ENCODE data around the gene CTXND1.

The CTXND1 gene

GRCh38 chr15:80216141-80216540, 35.9 kb downstream of the CTXND1 start:
- H3K27ac ChIP-seq: no peak overlapping the region
- TF ChIP-seq, protein P1, sequence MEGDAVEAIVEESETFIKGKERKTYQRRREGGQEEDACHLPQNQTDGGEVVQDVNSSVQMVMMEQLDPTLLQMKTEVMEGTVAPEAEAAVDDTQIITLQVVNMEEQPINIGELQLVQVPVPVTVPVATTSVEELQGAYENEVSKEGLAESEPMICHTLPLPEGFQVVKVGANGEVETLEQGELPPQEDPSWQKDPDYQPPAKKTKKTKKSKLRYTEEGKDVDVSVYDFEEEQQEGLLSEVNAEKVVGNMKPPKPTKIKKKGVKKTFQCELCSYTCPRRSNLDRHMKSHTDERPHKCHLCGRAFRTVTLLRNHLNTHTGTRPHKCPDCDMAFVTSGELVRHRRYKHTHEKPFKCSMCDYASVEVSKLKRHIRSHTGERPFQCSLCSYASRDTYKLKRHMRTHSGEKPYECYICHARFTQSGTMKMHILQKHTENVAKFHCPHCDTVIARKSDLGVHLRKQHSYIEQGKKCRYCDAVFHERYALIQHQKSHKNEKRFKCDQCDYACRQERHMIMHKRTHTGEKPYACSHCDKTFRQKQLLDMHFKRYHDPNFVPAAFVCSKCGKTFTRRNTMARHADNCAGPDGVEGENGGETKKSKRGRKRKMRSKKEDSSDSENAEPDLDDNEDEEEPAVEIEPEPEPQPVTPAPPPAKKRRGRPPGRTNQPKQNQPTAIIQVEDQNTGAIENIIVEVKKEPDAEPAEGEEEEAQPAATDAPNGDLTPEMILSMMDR (IDR thresholded peaks at IDR 0.05; ENCODE audit: low read depth, low read length, missing control alignments): no peak
- in situ Hi-C loops (cut with HindIII; ENCODE audit: low pct_ligation_motif_present, low sequenced_read_pairs): no loop called here
- H3K36me3 ChIP-seq (replicated peaks): no peaks in the 10 kb centered on the region
- DNase-seq: no peak
- H3K27me3 ChIP-seq (replicated peaks): no peaks in the 10 kb centered on the region
- no peak overlapping the region for H3K4me3 ChIP-seq (ENCODE audit: low read depth, low read length)

DNA sequence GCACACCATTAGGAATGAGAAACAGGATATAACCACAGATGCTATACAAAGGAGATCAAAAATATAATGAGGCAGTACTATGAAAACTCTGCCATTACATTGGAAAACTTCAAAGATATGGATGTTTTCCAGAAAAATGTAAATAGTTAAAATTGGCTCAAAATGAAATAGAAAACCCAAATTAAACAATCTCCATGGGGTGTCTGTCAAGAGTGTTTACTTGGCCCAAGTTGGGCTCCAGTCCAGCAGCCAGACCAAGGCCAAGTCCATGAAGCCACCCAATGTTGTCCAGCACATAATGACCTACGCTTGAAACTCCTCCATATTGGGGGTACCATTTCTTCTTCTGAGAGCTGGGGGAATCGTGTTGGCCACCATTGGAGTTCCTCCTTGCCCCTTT, 37.1 kb downstream of the CTXND1 start:
- in situ Hi-C loops (cut with HindIII; ENCODE audit: low pct_ligation_motif_present, low sequenced_read_pairs): no loop called here
- TF ChIP-seq, protein P1 (IDR thresholded peaks at IDR 0.05; ENCODE audit: low read depth, low read length, missing control alignments): no peak
- H3K27ac ChIP-seq: no peak overlapping the region
- H3K4me3 ChIP-seq (ENCODE audit: low read depth, low read length): no peak overlapping the region
- DNase-seq: no peak
- H3K27me3 ChIP-seq (replicated peaks): no peaks in the 10 kb centered on the region
- no peaks in the 10 kb centered on the region for H3K36me3 ChIP-seq (replicated peaks)

DNA sequence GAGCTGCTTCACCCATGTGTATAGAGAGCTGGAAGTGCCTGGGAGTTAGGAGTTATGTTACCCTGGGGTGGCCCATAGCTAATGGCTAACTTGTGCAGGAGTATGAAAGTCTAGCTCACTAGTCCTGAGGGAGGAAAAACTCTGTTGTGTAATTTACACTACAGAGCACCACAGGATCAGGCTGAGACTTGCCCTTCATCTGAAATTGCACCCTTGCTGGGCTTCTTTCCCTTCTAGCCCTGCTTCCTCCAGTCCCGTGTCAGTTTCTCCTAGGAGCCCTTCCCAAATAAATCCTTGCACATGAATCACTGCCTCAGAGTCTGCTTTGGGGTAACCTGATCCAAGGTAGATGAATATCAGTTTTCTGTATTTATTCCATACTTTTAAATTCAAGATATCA, 40.0 kb downstream of the CTXND1 start:
- in situ Hi-C loops (cut with HindIII; ENCODE audit: low pct_ligation_motif_present, low sequenced_read_pairs): no loop called here

GRCh38 chr15:80210611-80211573, 41.1 kb downstream of the CTXND1 start:
- H3K27ac ChIP-seq: no peak overlapping the region
- H3K36me3 ChIP-seq (replicated peaks): no peaks in the 10 kb centered on the region
- in situ Hi-C loops (cut with HindIII; ENCODE audit: low pct_ligation_motif_present, low sequenced_read_pairs): no loop called here
- no peak for DNase-seq
- TF ChIP-seq, protein P1 (IDR thresholded peaks at IDR 0.05; ENCODE audit: low read depth, low read length, missing control alignments): no peak
- no peaks in the 10 kb centered on the region for H3K27me3 ChIP-seq (replicated peaks)
- H3K4me3 ChIP-seq (ENCODE audit: low read depth, low read length): no peak overlapping the region

More for the DNA sequence above, 40.0 kb downstream of the CTXND1 start:
- Histone ChIP-seq H3K27ac (no peak overlapping the region), H3K4me3 (ENCODE audit: low read depth, low read length) (no peak overlapping the region), H3K36me3 (replicated peaks) (no peaks in the 10 kb centered on the region), H3K27me3 (replicated peaks) (no peaks in the 10 kb centered on the region)
- TF ChIP-seq, protein P1 (IDR thresholded peaks at IDR 0.05; ENCODE audit: low read depth, low read length, missing control alignments): no peak
- no peak for DNase-seq

DNA sequence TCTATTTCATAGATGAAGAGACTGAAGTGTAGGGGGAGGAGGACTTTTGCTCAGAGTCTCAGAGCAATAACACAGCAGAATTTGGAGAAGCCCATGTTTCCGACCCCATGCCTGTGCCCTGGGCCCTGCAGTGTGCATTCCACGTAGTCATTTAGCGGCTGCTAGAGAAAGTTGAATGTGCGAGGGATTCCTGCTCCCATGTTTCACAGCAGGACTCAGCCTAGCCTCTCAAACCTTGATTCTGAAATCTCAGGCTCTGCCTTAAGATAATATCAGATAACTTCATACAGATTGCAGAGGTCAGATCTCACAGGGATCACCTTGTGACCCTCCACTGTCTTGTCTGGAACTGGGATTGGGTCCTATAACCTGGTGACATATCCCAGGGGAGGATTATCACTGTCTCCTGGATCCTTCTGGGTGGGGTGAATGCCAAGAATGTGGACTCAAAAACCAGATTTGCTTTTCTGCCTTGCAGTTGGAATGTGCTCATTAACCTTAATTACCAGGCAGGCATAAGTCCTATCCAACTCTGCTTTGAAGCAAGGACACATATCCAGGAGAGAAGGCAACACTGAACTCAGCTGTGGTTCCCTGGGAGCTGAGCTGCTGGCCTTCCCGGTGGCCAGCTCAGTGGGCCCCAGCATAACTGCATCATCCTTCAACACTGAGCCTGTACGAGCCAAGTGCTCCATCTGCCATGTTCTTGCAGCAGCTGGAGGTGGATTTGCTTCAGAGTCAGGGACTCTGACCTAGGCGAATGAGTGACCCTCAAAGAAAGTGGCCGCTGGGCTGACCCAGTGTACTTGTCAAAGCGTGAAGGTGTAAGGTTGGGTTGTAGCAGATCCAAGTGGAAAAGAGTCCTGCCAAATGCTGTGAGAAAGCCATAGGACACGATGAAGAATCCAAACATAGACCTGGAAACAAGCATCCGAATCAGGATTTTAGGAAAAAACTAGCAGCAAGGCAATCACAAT, 43.0 kb downstream of the CTXND1 start:
- in situ Hi-C loops (cut with HindIII; ENCODE audit: low pct_ligation_motif_present, low sequenced_read_pairs): no loop called here
- Histone ChIP-seq H3K27me3 (replicated peaks) (no peaks in the 10 kb centered on the region), H3K4me3 (ENCODE audit: low read depth, low read length) (no peak overlapping the region), H3K27ac (no peak overlapping the region), H3K36me3 (replicated peaks) (no peaks in the 10 kb centered on the region)
- TF ChIP-seq, protein P1 (IDR thresholded peaks at IDR 0.05; ENCODE audit: low read depth, low read length, missing control alignments): no peak
- no peak for DNase-seq

Data from brain microvascular endothelial cell (primary cell).